HepG2 (cell line): ENCODE results near the gene SIRT7. TPM values are rescaled to one million over a fixed set of nuclear protein-coding genes. Genes with fewer than 3 reads are reported as not detected.
A peak's percentile ranks its signal among the peaks of the same experiment; 100 is the strongest.

ENCODE experiments used
- ARNT ChIP-seq: fragments of 450-650 bp; IDR thresholded peaks from 2 replicates; pipeline ENCODE4 v1.6.1; 2017
- GATAD1 ChIP-seq: IDR thresholded peaks from 2 replicates; pipeline ENCODE4 v1.6.1; 2016; ENCODE audit warnings: missing genetic modification reagents, missing compliant biosample characterization
- HOXA3 ChIP-seq: sonication (generic); formaldehyde crosslinking; IDR thresholded peaks from 2 replicates; pipeline ENCODE4 v1.5.0; 2020; ENCODE audit warnings: missing genetic modification reagents
- NCOA5 ChIP-seq: sonication (generic); formaldehyde crosslinking; IDR thresholded peaks from 2 replicates; pipeline ENCODE4 v1.4.0; 2020; ENCODE audit warnings: missing genetic modification reagents
- POLR2G ChIP-seq: fragments of 200-400 bp; formaldehyde crosslinking; IDR thresholded peaks from 2 replicates; pipeline ENCODE4 v1.6.1; 2018; ENCODE audit warnings: mild to moderate bottlenecking, low read depth, low read length, moderate library complexity
- RBFOX2 ChIP-seq: fragments of 200-400 bp; formaldehyde crosslinking; IDR thresholded peaks from 2 replicates; pipeline ENCODE4 v1.6.1; 2017; ENCODE audit warnings: low read depth, mild to moderate bottlenecking, low read length
- SOX13 ChIP-seq, 3 experiments: fragments of 450-650 bp in 1 of 3; sonication (generic) in 1 of 3; formaldehyde crosslinking in 1 of 3; IDR thresholded peaks in 2 of 3; conservative IDR thresholded peaks in 1 of 3; 2 replicates each; pipeline versions ENCODE4 v1.5.0 to v1.6.1; 2016 to 2020; ENCODE audit warnings: antibody characterized with exemption in 1 of 3, mild to moderate bottlenecking in 1 of 3, missing compliant biosample characterization in 1 of 3, missing genetic modification reagents in 1 of 3, moderate library complexity in 1 of 3
- SP4 ChIP-seq: sonication (generic); formaldehyde crosslinking; IDR thresholded peaks from 2 replicates; pipeline ENCODE4 v1.8.1; 2023; ENCODE audit warnings: mild to moderate bottlenecking, missing genetic modification reagents
- SUZ12 ChIP-seq: fragments of 150-350 bp; IDR thresholded peaks from 2 replicates; pipeline ENCODE4 v1.6.1; 2014; ENCODE audit warnings: low read depth, low read length
- TBX3 ChIP-seq: fragments of 450-650 bp; IDR thresholded peaks from 2 replicates; pipeline ENCODE4 v1.6.1; 2017; ENCODE audit warnings: antibody characterized with exemption, mild to moderate bottlenecking, inconsistent platforms, borderline replicate concordance
- UBTF ChIP-seq: sonication (generic); formaldehyde crosslinking; IDR thresholded peaks from 2 replicates; pipeline ENCODE4 v1.4.0; 2020; ENCODE audit warnings: mild to moderate bottlenecking, missing genetic modification reagents
- ZBTB8A ChIP-seq: sonication (generic); formaldehyde crosslinking; IDR thresholded peaks from 2 replicates; pipeline ENCODE4 v1.4.0; 2020; ENCODE audit warnings: mild to moderate bottlenecking, low read depth, missing genetic modification reagents, borderline replicate concordance
- ZFP1 ChIP-seq: IDR thresholded peaks from 2 replicates; pipeline ENCODE4 v1.6.1; 2016
- ZNF235 ChIP-seq: sonication (generic); formaldehyde crosslinking; IDR thresholded peaks from 2 replicates; pipeline ENCODE4 v1.8.1; 2023; ENCODE audit warnings: mild to moderate bottlenecking, missing genetic modification reagents, borderline replicate concordance
- ZNF263 ChIP-seq: sonication (generic); formaldehyde crosslinking; IDR thresholded peaks from 2 replicates; pipeline ENCODE4 v1.4.0; 2020; ENCODE audit warnings: missing genetic modification reagents
- ZNF430 ChIP-seq: sonication (generic); formaldehyde crosslinking; IDR thresholded peaks from 2 replicates; pipeline ENCODE4 v1.9.0; 2021; ENCODE audit warnings: mild to moderate bottlenecking, missing genetic modification reagents
- ZNF446 ChIP-seq: sonication (generic); formaldehyde crosslinking; IDR thresholded peaks from 2 replicates; pipeline ENCODE4 v1.5.0; 2020; ENCODE audit warnings: mild to moderate bottlenecking, missing genetic modification reagents
- ZNF501 ChIP-seq: sonication (generic); formaldehyde crosslinking; IDR thresholded peaks from 2 replicates; pipeline ENCODE4 v1.5.1; 2020; ENCODE audit warnings: mild to moderate bottlenecking, moderate library complexity, missing genetic modification reagents
- ZNF510 ChIP-seq: sonication (generic); formaldehyde crosslinking; IDR thresholded peaks from 2 replicates; pipeline ENCODE4 v1.4.0; 2020; ENCODE audit warnings: low read depth, mild to moderate bottlenecking, missing genetic modification reagents
- ZNF513 ChIP-seq: sonication (generic); formaldehyde crosslinking; conservative IDR thresholded peaks from 2 replicates; pipeline ENCODE4 v1.5.0; 2020; ENCODE audit warnings: missing genetic modification reagents
- ZNF549 ChIP-seq: sonication (generic); formaldehyde crosslinking; IDR thresholded peaks from 2 replicates; pipeline ENCODE4 v1.5.0; 2020; ENCODE audit warnings: missing genetic modification reagents
- ZNF614 ChIP-seq: IDR thresholded peaks from 2 replicates; pipeline ENCODE4 v1.6.1; 2018; ENCODE audit warnings: missing biosample characterization, missing genetic modification reagents, inconsistent platforms, borderline replicate concordance
- ZNF672 ChIP-seq: sonication (generic); formaldehyde crosslinking; IDR thresholded peaks from 2 replicates; pipeline ENCODE4 v1.8.1; 2022; ENCODE audit warnings: missing genetic modification reagents
- ZSCAN31 ChIP-seq: sonication (generic); formaldehyde crosslinking; IDR thresholded peaks from 2 replicates; pipeline ENCODE4 v1.5.0; 2020; ENCODE audit warnings: low read depth, mild to moderate bottlenecking, missing genetic modification reagents
- polyA plus RNA-seq, 8 experiments: library from polyadenylated mRNA; depleted of rRNA in 3 of 8; stranded (reverse) in 7 of 8; unstranded in 1 of 8; fragments of >200 nt; fragmentation: Illumina TruSeq in 4 of 8; extraction: Trizol in 4 of 8; gene quantifications; 2 replicates each; pipeline versions ENCODE4 v1.2.1 to v1.2.3, GENCODE V29; 2011 to 2016; ENCODE audit warnings: low read depth in 4 of 8, missing spikeins in 1 of 8, mixed read lengths in 1 of 8; ENCODE audit not compliant: insufficient read depth in 1 of 8
- total RNA-seq, 5 experiments: library from RNA; depleted of rRNA; stranded (reverse); fragments of >200 nt; fragmentation: Illumina TruSeq; extraction: Trizol; gene quantifications; 2 replicates each; pipeline ENCODE4 v1.2.3, GENCODE V29; 2016; ENCODE audit warnings: low read depth in 1 of 5
- TF ChIP-seq, protein P1 (sequence below): IDR thresholded peaks from 2 replicates; pipeline ENCODE4 v1.6.1; 2016
- TF ChIP-seq, protein P2 (sequence below): IDR thresholded peaks from 2 replicates; pipeline ENCODE4 v1.6.1; 2012; ENCODE audit warnings: low read depth, low read length, improper control_type of control experiment

SIRT7 gene
- total and polyA plus RNA-seq, 2 of the 13 experiments (the other 11 are each of a cell fraction or from before 2014, with no cell fraction given), result 8.3 to 24.8 TPM

- TF ChIP-seq UBTF (CRISPR knock-in tag) (no peak), HOXA3 (CRISPR knock-in tag) (0 out of 2 replicates have a peak, but pooled peaks have one; percentile 15), ZNF430 (no peak), ZNF446 (no peak), POLR2G (peak; percentile 71), ZNF513 (CRISPR knock-in tag) (no peak), SOX13 (IDR thresholded peaks at IDR 0.05) (no peak), SOX13 (CRISPR knock-in tag; conservative IDR thresholded peaks at IDR 0.05 in 1 of 2, IDR thresholded peaks at IDR 0.05 in 1 of 2) (no peak), SUZ12 (no peak), ZNF672 (CRISPR knock-in tag) (no peak), ZNF549 (CRISPR knock-in tag) (no peak), GATAD1 (CRISPR knock-in tag) (no peak), ZFP1 (CRISPR knock-in tag) (no peak), ZNF501 (CRISPR knock-in tag) (no peak), RBFOX2 (peak; percentile 95), ZNF614 (CRISPR knock-in tag) (no peak), SP4 (CRISPR knock-in tag) (no peak), ZNF510 (CRISPR knock-in tag) (no peak), ZSCAN31 (CRISPR knock-in tag) (no peak), NCOA5 (CRISPR knock-in tag) (no peak), ARNT (no peak), ZNF235 (CRISPR knock-in tag) (no peak), ZNF263 (CRISPR knock-in tag) (0 out of 2 replicates have a peak, but pooled peaks have one; percentile 1), ZBTB8A (CRISPR knock-in tag) (no peak), TBX3 (no peak)
- TF ChIP-seq, protein P1, sequence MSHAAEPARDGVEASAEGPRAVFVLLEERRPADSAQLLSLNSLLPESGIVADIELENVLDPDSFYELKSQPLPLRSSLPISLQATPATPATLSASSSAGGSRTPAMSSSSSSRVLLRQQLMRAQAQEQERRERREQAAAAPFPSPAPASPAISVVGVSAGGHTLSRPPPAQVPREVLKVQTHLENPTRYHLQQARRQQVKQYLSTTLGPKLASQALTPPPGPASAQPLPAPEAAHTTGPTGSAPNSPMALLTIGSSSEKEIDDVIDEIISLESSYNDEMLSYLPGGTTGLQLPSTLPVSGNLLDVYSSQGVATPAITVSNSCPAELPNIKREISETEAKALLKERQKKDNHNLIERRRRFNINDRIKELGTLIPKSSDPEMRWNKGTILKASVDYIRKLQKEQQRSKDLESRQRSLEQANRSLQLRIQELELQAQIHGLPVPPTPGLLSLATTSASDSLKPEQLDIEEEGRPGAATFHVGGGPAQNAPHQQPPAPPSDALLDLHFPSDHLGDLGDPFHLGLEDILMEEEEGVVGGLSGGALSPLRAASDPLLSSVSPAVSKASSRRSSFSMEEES, result 0 out of 2 replicates have a peak, but pooled peaks have one; percentile 11
- TF ChIP-seq, protein P2, sequence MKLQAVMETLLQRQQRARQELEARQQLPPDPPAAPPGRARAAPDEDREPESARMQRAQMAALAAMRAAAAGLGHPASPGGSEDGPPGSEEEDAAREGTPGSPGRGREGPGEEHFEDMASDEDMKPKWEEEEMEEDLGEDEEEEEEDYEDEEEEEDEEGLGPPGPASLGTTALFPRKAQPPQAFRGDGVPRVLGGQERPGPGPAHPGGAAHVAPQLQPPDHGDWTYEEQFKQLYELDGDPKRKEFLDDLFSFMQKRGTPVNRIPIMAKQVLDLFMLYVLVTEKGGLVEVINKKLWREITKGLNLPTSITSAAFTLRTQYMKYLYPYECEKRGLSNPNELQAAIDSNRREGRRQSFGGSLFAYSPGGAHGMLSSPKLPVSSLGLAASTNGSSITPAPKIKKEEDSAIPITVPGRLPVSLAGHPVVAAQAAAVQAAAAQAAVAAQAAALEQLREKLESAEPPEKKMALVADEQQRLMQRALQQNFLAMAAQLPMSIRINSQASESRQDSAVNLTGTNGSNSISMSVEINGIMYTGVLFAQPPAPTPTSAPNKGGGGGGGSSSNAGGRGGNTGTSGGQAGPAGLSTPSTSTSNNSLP, result no peak
These were observed 34.8 kb upstream of the SIRT7 start (continued) for GRCh38 chr17:81952792-81953228.
